Breast epithelium (tissue), 3 donors: Measurements from ENCODE around the gene DUSP23.

Experiments used
- CTCF ChIP-seq, 3 donors: fragments of 450-650 bp; IDR thresholded peaks; one replicate each; pipeline ENCODE4 v1.5.1; 2016 to 2017; ENCODE audit warnings: antibody characterized with exemption in 3 of 3, mild to moderate bottlenecking in 3 of 3, moderate library complexity in 3 of 3
- POLR2A ChIP-seq: fragments of 450-650 bp; IDR thresholded peaks from one replicate; pipeline ENCODE4 v1.6.1; 2016; ENCODE audit warnings: antibody characterized with exemption, mild to moderate bottlenecking, moderate library complexity

- TF ChIP-seq CTCF (IDR thresholded peaks at IDR 0.05) (no peak), POLR2A (no peak)
These were observed 36.9 kb upstream of the DUSP23 start for GRCh38 chr1:159743651-159744410.
